AG04450 (cell line): Measurements from ENCODE around the gene DMRT1. TPM values are rescaled to one million over a fixed set of nuclear protein-coding genes. Genes with fewer than 3 reads are reported as not detected.

Experiments used
- CTCF ChIA-PET: fragments of 300-600, 350-600 bp; formaldehyde crosslinking; extraction: SDS; loops from one replicate; lab custom pipeline; 2022; ENCODE audit warnings: antibody characterized with exemption, inconsistent platforms; lab: Charles Lee
- POLR2A ChIA-PET: fragments of 350-600 bp; formaldehyde crosslinking; extraction: SDS; loops from one replicate; lab custom pipeline; 2021; ENCODE audit warnings: antibody characterized with exemption, inconsistent platforms; lab: Yijun Ruan, JAX
- DNase-seq: peaks from one replicate; pipeline ENCODE4 v3.0.0-alpha.2; 2011; ENCODE audit warnings: low read depth, low spot score
- H3K27ac ChIP-seq: one replicate; pipeline ENCODE4 v1.5.1; 2012; ENCODE audit warnings: low read depth, low read length, control low read depth
- H3K27me3 ChIP-seq: one replicate; pipeline ENCODE4 v1.6.0; 2012; ENCODE audit warnings: low read length; ENCODE audit not compliant: control insufficient read depth, insufficient read depth
- H3K4me3 ChIP-seq: 2 replicates; pipeline ENCODE4 v1.5.1; 2011; ENCODE audit warnings: mild to moderate bottlenecking, low read depth, low read length, control low read depth
- H3K9me3 ChIP-seq: 2 replicates; pipeline ENCODE4 v1.5.1; 2012; ENCODE audit warnings: low read length; ENCODE audit not compliant: control insufficient read depth, insufficient read depth
- CTCF ChIP-seq: IDR thresholded peaks from 2 replicates; pipeline ENCODE4 v1.5.1; 2011; ENCODE audit warnings: low read depth, low read length, control low read depth, inconsistent platforms
- polyA plus RNA-seq: library from polyadenylated mRNA; depleted of rRNA; stranded (reverse); fragments of >200 nt; gene quantifications from 2 replicates; pipeline ENCODE4 v1.2.3, GENCODE V29; 2011

DMRT1 gene
- polyA plus RNA-seq, 1 experiment, result not detected

- no peak for DNase-seq
- Histone ChIP-seq H3K9me3 (no peaks in the 10 kb centered on the region), H3K4me3 (no peak overlapping the region), H3K27me3 (peaks cover 4% of the 10 kb centered on the region), H3K27ac (no peak overlapping the region)
- CTCF ChIA-PET, result no interaction called here
- POLR2A ChIA-PET, result no interaction called here
- no peak for TF ChIP-seq CTCF
Observed at GRCh38 chr9:935348-935965, 94.0 kb downstream of the DMRT1 start.

GRCh38 chr9:942805-943580 is 101.5 kb downstream of the DMRT1 start:
- no peak overlapping the region for H3K27ac ChIP-seq
- no peak for TF ChIP-seq CTCF
- H3K9me3 ChIP-seq, result no peaks in the 10 kb centered on the region
- no peak for DNase-seq
- H3K4me3 ChIP-seq, result no peak overlapping the region
- CTCF ChIA-PET, result no interaction called here
- H3K27me3 ChIP-seq, result no peaks in the 10 kb centered on the region
- POLR2A ChIA-PET, result no interaction called here

- ChIA-PET POLR2A (no interaction called here), CTCF (interaction anchor here (0.9 kb wide), 1 partner anchor 61 kb away, joined by 3 read pairs; no protein-coding TSS in a partner anchor)
- H3K27me3 ChIP-seq, result no peaks in the 10 kb centered on the region
- no peak overlapping the region for H3K27ac ChIP-seq
- TF ChIP-seq CTCF, result no peak
- no peak for DNase-seq
- no peaks in the 10 kb centered on the region for H3K9me3 ChIP-seq
- H3K4me3 ChIP-seq, result no peak overlapping the region
Observed at GRCh38 chr9:947985-948384, 106.5 kb downstream of the DMRT1 start.

- POLR2A ChIA-PET, result no interaction called here
Observed at GRCh38 chr9:948497-948896, 107.0 kb downstream of the DMRT1 start.

More at GRCh38 chr9:948497-948896, 107.0 kb downstream of the DMRT1 start:
- Histone ChIP-seq H3K4me3 (no peak overlapping the region), H3K9me3 (no peaks in the 10 kb centered on the region), H3K27ac (no peak overlapping the region), H3K27me3 (no peaks in the 10 kb centered on the region)
- CTCF ChIA-PET, result no interaction called here
- no peak for TF ChIP-seq CTCF
- no peak for DNase-seq
